ENCODE results near the gene ADGRD1.

DNA sequence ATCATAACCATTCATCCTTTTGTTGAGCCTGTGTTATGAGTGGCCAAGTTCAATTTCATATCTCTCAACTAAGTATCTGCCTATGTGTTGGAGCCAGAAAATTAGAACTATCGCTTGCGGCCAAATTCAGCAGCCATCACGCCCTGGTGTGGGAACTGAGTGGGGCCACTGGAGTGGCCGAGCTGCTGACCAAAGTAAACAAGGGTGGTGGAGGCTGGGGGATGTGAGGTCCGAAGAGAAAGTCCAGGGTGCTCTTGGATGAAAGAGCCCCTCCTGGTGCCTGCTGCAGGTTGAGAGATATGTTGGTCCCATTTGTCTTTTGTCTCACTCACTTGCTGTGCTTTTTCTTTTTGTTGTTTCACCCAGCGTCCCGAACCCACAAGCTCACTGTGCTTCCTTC, 14.9 kb downstream of the ADGRD1 start:
- TF ChIP-seq GATA2 (IDR thresholded peaks at IDR 0.05; ENCODE audit: low read depth, low read length) = no peak
- TF ChIP-seq GATA3 (IDR thresholded peaks at IDR 0.05; ENCODE audit: low read depth, low read length) = no peak

Measured in SH-SY5Y (cell line).